HEK293 (cell line): ENCODE measurements around the gene SNX8.

Source experiments
- CTCF ChIA-PET: fragments of 350-600 bp; formaldehyde crosslinking; extraction: SDS; loops from one replicate; lab custom pipeline; 2021; ENCODE audit warnings: antibody characterized with exemption; lab: Yijun Ruan, JAX
- POLR2A ChIA-PET: fragments of 300-600 bp; formaldehyde crosslinking; extraction: SDS; loops from one replicate; lab custom pipeline; 2020; ENCODE audit warnings: antibody characterized with exemption, inconsistent platforms; lab: Yijun Ruan, JAX
- H3K27ac ChIP-seq: fragments of 200-500 bp; sonication (Bioruptor generic); 2 replicates; pipeline ENCODE4 v1.5.1; 2014; ENCODE audit warnings: low read depth, low read length, control low read depth, inconsistent platforms; ENCODE audit errors: extremely low read depth
- H3K36me3 ChIP-seq, 2 experiments: fragments of 200-500 bp in 1 of 2; sonication (Bioruptor generic) in 1 of 2; 1 replicate in 1 of 2; 2 replicates in 1 of 2; pipeline ENCODE4 v1.5.1; 2014 to 2017; ENCODE audit warnings: inconsistent platforms in 2 of 2, low read length in 2 of 2; ENCODE audit not compliant: control insufficient read depth in 2 of 2, insufficient read depth in 1 of 2
- H3K4me1 ChIP-seq: fragments of 200-500 bp; sonication (Bioruptor generic); 2 replicates; pipeline ENCODE4 v1.5.1; 2014; ENCODE audit warnings: mild to moderate bottlenecking, low read length, inconsistent platforms; ENCODE audit not compliant: control insufficient read depth, insufficient read depth
- H3K4me3 ChIP-seq: 2 replicates; pipeline ENCODE4 v1.5.1; 2011; ENCODE audit warnings: low read depth, mild to moderate bottlenecking, control low read depth, low read length, moderate library complexity
- H3K9me3 ChIP-seq: fragments of 200-500 bp; sonication (Bioruptor generic); 2 replicates; pipeline ENCODE4 v1.5.1; 2014; ENCODE audit warnings: low read depth, low read length, inconsistent platforms; ENCODE audit not compliant: control insufficient read depth, insufficient read depth
- PRDM10 ChIP-seq: fragments of 450-650 bp; formaldehyde crosslinking; IDR thresholded peaks from 2 replicates; pipeline ENCODE4 v1.5.1; 2016; ENCODE audit warnings: missing biosample characterization, missing genetic modification characterization
- RBAK ChIP-seq: fragments of 450-650 bp; formaldehyde crosslinking; IDR thresholded peaks from 2 replicates; pipeline ENCODE4 v1.5.1; 2016; ENCODE audit warnings: missing biosample characterization, missing genetic modification characterization
- REST ChIP-seq: fragments of 450-650 bp; formaldehyde crosslinking; IDR thresholded peaks from 2 replicates; pipeline ENCODE4 v1.5.1; 2016; ENCODE audit warnings: missing biosample characterization, missing genetic modification characterization
- SALL2 ChIP-seq: fragments of 450-650 bp; formaldehyde crosslinking; IDR thresholded peaks from 2 replicates; pipeline ENCODE4 v1.5.0; 2017; ENCODE audit warnings: missing biosample characterization, mild to moderate bottlenecking, missing genetic modification characterization, borderline replicate concordance
- SCRT2 ChIP-seq: fragments of 450-650 bp; formaldehyde crosslinking; IDR thresholded peaks from 2 replicates; pipeline ENCODE4 v1.5.1; 2016; ENCODE audit warnings: missing biosample characterization, missing genetic modification characterization
- SP3 ChIP-seq: fragments of 450-650 bp; formaldehyde crosslinking; IDR thresholded peaks from 2 replicates; pipeline ENCODE4 v1.5.1; 2016; ENCODE audit warnings: missing biosample characterization, missing genetic modification characterization
- SP7 ChIP-seq: fragments of 450-650 bp; formaldehyde crosslinking; IDR thresholded peaks from 2 replicates; pipeline ENCODE4 v1.5.1; 2016; ENCODE audit warnings: missing biosample characterization, missing genetic modification characterization
- ZBTB49 ChIP-seq: fragments of 450-650 bp; formaldehyde crosslinking; IDR thresholded peaks from 2 replicates; pipeline ENCODE4 v1.5.1; 2016; ENCODE audit warnings: missing biosample characterization, missing genetic modification characterization, low read depth
- ZNF132 ChIP-seq: fragments of 450-650 bp; formaldehyde crosslinking; IDR thresholded peaks from 2 replicates; pipeline ENCODE4 v1.5.1; 2017; ENCODE audit warnings: missing biosample characterization, missing genetic modification characterization, borderline replicate concordance
- ZNF133 ChIP-seq: fragments of 450-650 bp; formaldehyde crosslinking; IDR thresholded peaks from 2 replicates; pipeline ENCODE4 v1.5.1; 2016; ENCODE audit warnings: missing biosample characterization, missing genetic modification characterization
- ZNF175 ChIP-seq: fragments of 450-650 bp; formaldehyde crosslinking; IDR thresholded peaks from 2 replicates; pipeline ENCODE4 v1.5.1; 2016; ENCODE audit warnings: missing biosample characterization, missing genetic modification characterization
- ZNF239 ChIP-seq: fragments of 450-650 bp; formaldehyde crosslinking; IDR thresholded peaks from 2 replicates; pipeline ENCODE4 v1.5.1; 2016; ENCODE audit warnings: missing biosample characterization, missing genetic modification characterization
- ZNF266 ChIP-seq: fragments of 450-650 bp; formaldehyde crosslinking; IDR thresholded peaks from 2 replicates; pipeline ENCODE4 v1.5.1; 2016; ENCODE audit warnings: missing biosample characterization, missing genetic modification characterization, low read depth
- ZNF354C ChIP-seq: fragments of 450-650 bp; formaldehyde crosslinking; IDR thresholded peaks from 2 replicates; pipeline ENCODE4 v1.5.1; 2016; ENCODE audit warnings: missing biosample characterization, missing genetic modification characterization, low read depth, borderline replicate concordance
- ZNF513 ChIP-seq: fragments of 450-650 bp; IDR thresholded peaks from 2 replicates; pipeline ENCODE4 v1.5.1; 2018; ENCODE audit warnings: missing biosample characterization, missing genetic modification characterization
- ZNF571 ChIP-seq: fragments of 450-650 bp; formaldehyde crosslinking; IDR thresholded peaks from 2 replicates; pipeline ENCODE4 v1.5.0; 2017; ENCODE audit warnings: missing biosample characterization, missing genetic modification characterization
- ZNF596 ChIP-seq: fragments of 450-650 bp; IDR thresholded peaks from 2 replicates; pipeline ENCODE4 v1.5.0; 2018; ENCODE audit warnings: missing biosample characterization, mild to moderate bottlenecking, missing genetic modification characterization, moderate library complexity
- ZNF747 ChIP-seq: fragments of 450-650 bp; formaldehyde crosslinking; IDR thresholded peaks from 2 replicates; pipeline ENCODE4 v1.5.1; 2016; ENCODE audit warnings: missing biosample characterization, missing genetic modification characterization
- ZNF777 ChIP-seq: fragments of 450-650 bp; formaldehyde crosslinking; IDR thresholded peaks from 2 replicates; pipeline ENCODE4 v1.5.1; 2017; ENCODE audit warnings: missing biosample characterization, missing genetic modification characterization, borderline replicate concordance
- ZNF791 ChIP-seq: fragments of 450-650 bp; formaldehyde crosslinking; IDR thresholded peaks from 2 replicates; pipeline ENCODE4 v1.5.1; 2016; ENCODE audit warnings: missing biosample characterization, missing genetic modification characterization

SNX8 gene

GRCh38 chr7:2301511-2301863 lies 12.8 kb downstream of the SNX8 start (continued):
- TF ChIP-seq ZNF175 (no peak), ZNF132 (tag by site-specific recombination) (no peak), SALL2 (tag by site-specific recombination) (no peak), ZNF596 (tag by site-specific recombination) (no peak), SCRT2 (tag by site-specific recombination) (no peak), ZNF266 (no peak), ZNF791 (tag by site-specific recombination) (no peak)

- H3K9me3 ChIP-seq: no peaks in the 10 kb centered on the region
- no peaks in the 10 kb centered on the region for H3K4me1 ChIP-seq
- H3K36me3 ChIP-seq: no peaks in the 10 kb centered on the region
- POLR2A ChIA-PET: no interaction called here
- H3K4me3 ChIP-seq: no peak overlapping the region
- CTCF ChIA-PET: interaction anchor here (0.6 kb wide), 1 partner anchor 20 kb away, joined by 3 read pairs; no protein-coding TSS in a partner anchor
- H3K27ac ChIP-seq: no peak overlapping the region
- TF ChIP-seq ZNF747 (tag by site-specific recombination) (no peak), ZNF239 (tag by site-specific recombination) (no peak), ZBTB49 (no peak), ZNF132 (tag by site-specific recombination) (no peak), SP7 (tag by site-specific recombination) (no peak), REST (tag by site-specific recombination) (no peak), RBAK (tag by site-specific recombination) (no peak), ZNF354C (tag by site-specific recombination) (no peak), ZNF571 (no peak), ZNF777 (no peak), ZNF513 (tag by site-specific recombination) (no peak), SP3 (tag by site-specific recombination) (no peak), PRDM10 (tag by site-specific recombination) (no peak), ZNF133 (tag by site-specific recombination) (no peak)
Measured at GRCh38 chr7:2299870-2300512, 14.2 kb downstream of the SNX8 start.
